CD4-positive, alpha-beta T cell (primary cell): ENCODE results near the gene TBC1D22B. TPM values are rescaled to one million over a fixed set of nuclear protein-coding genes. Genes with fewer than 3 reads are reported as not detected.

Experiments used
- ATAC-seq: fragments of 200-7000 bp; cut with Tn5 transposase; one replicate; pipeline ENCODE4 v1.10.0; 2022; ENCODE audit warnings: mild to moderate bottlenecking; ENCODE audit not compliant: poor library complexity
- CTCF ChIA-PET: fragments of 350-600 bp; sonication (Branson Sonifier 250); formaldehyde crosslinking; loops from one replicate; lab custom pipeline; 2021; ENCODE audit warnings: antibody characterized with exemption, inconsistent platforms; lab: Charles Lee
- POLR2A ChIA-PET: fragments of 350-600 bp; sonication (Branson Sonifier 250); formaldehyde crosslinking; loops from one replicate; lab custom pipeline; 2021; ENCODE audit warnings: antibody characterized with exemption, inconsistent platforms; lab: Charles Lee
- DNase-seq, 14 experiments: peaks; one replicate each; pipeline ENCODE4 v3.0.0-alpha.2; 2013 to 2020; ENCODE audit warnings: mixed read lengths in 2 of 14
- H3K27ac ChIP-seq, 2 donors: one replicate each; pipeline versions ENCODE4 v1.5.1 to v1.7.0; 2013; ENCODE audit warnings: low read length in 2 of 2, low read depth in 1 of 2, mild to moderate bottlenecking in 1 of 2
- H3K27me3 ChIP-seq, 2 experiments: 1 replicate in 1 of 2; 2 replicates in 1 of 2; pipeline versions ENCODE4 v1.6.1 to v1.7.0; 2013; ENCODE audit warnings: low read length in 2 of 2, control low read depth in 1 of 2, mild to moderate bottlenecking in 1 of 2, moderate library complexity in 1 of 2; ENCODE audit not compliant: insufficient read depth in 2 of 2, control insufficient read depth in 1 of 2
- H3K36me3 ChIP-seq: one replicate; pipeline ENCODE4 v1.6.1; 2013; ENCODE audit warnings: low read length, control low read depth; ENCODE audit not compliant: insufficient read depth
- H3K4me1 ChIP-seq: one replicate; pipeline ENCODE4 v1.6.1; 2013; ENCODE audit warnings: low read length, control low read depth; ENCODE audit not compliant: insufficient read depth
- H3K4me3 ChIP-seq: one replicate; pipeline ENCODE4 v1.5.1; 2013; ENCODE audit warnings: mild to moderate bottlenecking, low read length, moderate library complexity
- H3K9me3 ChIP-seq, 2 experiments: 1 replicate in 1 of 2; 2 replicates in 1 of 2; pipeline versions ENCODE4 v1.6.1 to v1.7.0; 2013; ENCODE audit warnings: low read length in 2 of 2, mild to moderate bottlenecking in 2 of 2, control low read depth in 1 of 2, moderate library complexity in 1 of 2; ENCODE audit not compliant: control insufficient read depth in 1 of 2, insufficient read depth in 1 of 2
- H3K27ac Mint-ChIP-seq: one replicate; pipeline ENCODE4 v1.8.0; 2020; ENCODE audit warnings: mixed read lengths
- H3K27me3 Mint-ChIP-seq: one replicate; pipeline ENCODE4 v1.8.0; 2021; ENCODE audit warnings: mixed read lengths
- H3K36me3 Mint-ChIP-seq: one replicate; pipeline ENCODE4 v1.8.0; 2021; ENCODE audit warnings: low read depth, mixed read lengths
- H3K4me1 Mint-ChIP-seq: one replicate; pipeline ENCODE4 v1.8.0; 2021; ENCODE audit warnings: low read depth, mixed read lengths
- H3K4me3 Mint-ChIP-seq: one replicate; pipeline ENCODE4 v1.8.0; 2020; ENCODE audit warnings: mild to moderate bottlenecking, mixed read lengths
- H3K9me3 Mint-ChIP-seq: one replicate; pipeline ENCODE4 v1.8.0; 2020; ENCODE audit warnings: mixed read lengths
- CTCF ChIP-seq: fragments of 200-600 bp; IDR thresholded peaks from one replicate; pipeline ENCODE4 v1.8.0; 2022; ENCODE audit warnings: antibody characterized with exemption, mild to moderate bottlenecking
- intact Hi-C, 2 experiments: fragments of 100-400 bp; cut with DNase I in 1 of 2; cut with micrococcal nuclease in 1 of 2; formaldehyde crosslinking; loops; one replicate each; pipeline versions ENCODE4 v1.15.1 to v1.9.0; 2023 to 2025; cut with DNase I, micrococcal nuclease
- total RNA-seq, 174 experiments: library from RNA in 2 of 174; stranded (reverse) in 2 of 174; gene quantifications; one replicate each; pipeline ENCODE4 v1.2.3 and lab custom pipeline; 2021 to 2026

Gene TBC1D22B
- total RNA-seq, 2 experiments from 2014 or later, result 5.9 to 6.6 TPM

GRCh38 chr6:37339741-37340638 is 82.4 kb downstream of the TBC1D22B start:
- Mint-ChIP-seq H3K36me3 (no peaks in the 10 kb centered on the region), H3K4me3 (no peak overlapping the region), H3K4me1 (no peaks in the 10 kb centered on the region), H3K27me3 (peaks cover 12% of the 10 kb centered on the region), H3K9me3 (no peaks in the 10 kb centered on the region), H3K27ac (no peak overlapping the region)
- Histone ChIP-seq H3K9me3 (no peaks in the 10 kb centered on the region), H3K4me1 (no peaks in the 10 kb centered on the region), H3K27ac (no peak overlapping the region), H3K36me3 (no peaks in the 10 kb centered on the region), H3K27me3 (no peaks in the 10 kb centered on the region), H3K4me3 (no peak overlapping the region)
- no peak for ATAC-seq
- no peak for TF ChIP-seq CTCF
- ChIA-PET POLR2A (interaction anchor here (0.6 kb wide), 1 partner anchor 27 kb away, joined by 3 read pairs; no protein-coding TSS in a partner anchor), CTCF (no interaction called here)
- no peak for DNase-seq
- intact Hi-C loops, result no loop called here

GRCh38 chr6:37340639-37340943 is 83.0 kb downstream of the TBC1D22B start:
- Mint-ChIP-seq H3K4me1 (no peaks in the 10 kb centered on the region), H3K27ac (no peak overlapping the region), H3K27me3 (peaks cover 12% of the 10 kb centered on the region), H3K36me3 (no peaks in the 10 kb centered on the region), H3K9me3 (no peaks in the 10 kb centered on the region), H3K4me3 (no peak overlapping the region)
- Histone ChIP-seq H3K4me1 (no peaks in the 10 kb centered on the region), H3K36me3 (no peaks in the 10 kb centered on the region), H3K4me3 (no peak overlapping the region), H3K9me3 (no peaks in the 10 kb centered on the region), H3K27me3 (no peaks in the 10 kb centered on the region), H3K27ac (no peak overlapping the region)
- POLR2A ChIA-PET, result interaction anchor here (0.6 kb wide), 1 partner anchor 26 kb away, joined by 3 read pairs; no protein-coding TSS in a partner anchor
- ATAC-seq (no peak), DNase-seq (no peak)
- intact Hi-C loops, result no loop called here
- CTCF ChIA-PET, result no interaction called here
- TF ChIP-seq CTCF, result no peak

GRCh38 chr6:37343248-37343647 is 85.7 kb downstream of the TBC1D22B start:
- no peak for DNase-seq
- Mint-ChIP-seq H3K27me3 (peaks cover 18% of the 10 kb centered on the region), H3K27ac (no peak overlapping the region), H3K36me3 (no peaks in the 10 kb centered on the region), H3K4me1 (no peaks in the 10 kb centered on the region), H3K4me3 (no peak overlapping the region), H3K9me3 (no peaks in the 10 kb centered on the region)
- H3K4me1 ChIP-seq, result no peaks in the 10 kb centered on the region
- no peak overlapping the region for H3K27ac ChIP-seq
- intact Hi-C loops, result no loop called here
- no peaks in the 10 kb centered on the region for H3K9me3 ChIP-seq
- H3K4me3 ChIP-seq, result no peak overlapping the region
- POLR2A ChIA-PET, result interaction anchor here (0.5 kb wide), 1 partner anchor 10 kb away, joined by 3 read pairs; no protein-coding TSS in a partner anchor
- CTCF ChIA-PET, result interaction anchor here (0.8 kb wide), 1 partner anchor 17 kb away, joined by 3 read pairs; no protein-coding TSS in a partner anchor
- TF ChIP-seq CTCF, result no peak
- ATAC-seq, result no peak
- no peaks in the 10 kb centered on the region for H3K27me3 ChIP-seq
- H3K36me3 ChIP-seq, result no peaks in the 10 kb centered on the region
